ENCODE results near the gene PRKCZ. TPM values are rescaled to one million over a fixed set of nuclear protein-coding genes. Genes with fewer than 3 reads are reported as not detected.

PRKCZ gene
- total RNA-seq, 2 donors from 2014 or later, result 60.7 to 67.8 TPM

GRCh38 chr1:2041887-2042286 is 8.3 kb upstream of the PRKCZ start:
- intact Hi-C loops (cut with DNase I, micrococcal nuclease), result loop anchor here in 1 of 2 donors (5.0 kb wide), 1 partner anchor 90 kb away; no protein-coding TSS in a partner anchor
- DNase-seq, result no peak

GRCh38 chr1:2042830-2043773 is 7.1 kb upstream of the PRKCZ start:
- ATAC-seq (peak; percentile 47), DNase-seq (peak; percentile 57 to 65)
- intact Hi-C loops (cut with DNase I, micrococcal nuclease), result loop anchor here in 1 of 2 donors (5.0 kb wide), 1 partner anchor 91 kb away; no protein-coding TSS in a partner anchor

More at GRCh38 chr1:2041887-2042286, 8.3 kb upstream of the PRKCZ start:
- no peak for ATAC-seq

DNA sequence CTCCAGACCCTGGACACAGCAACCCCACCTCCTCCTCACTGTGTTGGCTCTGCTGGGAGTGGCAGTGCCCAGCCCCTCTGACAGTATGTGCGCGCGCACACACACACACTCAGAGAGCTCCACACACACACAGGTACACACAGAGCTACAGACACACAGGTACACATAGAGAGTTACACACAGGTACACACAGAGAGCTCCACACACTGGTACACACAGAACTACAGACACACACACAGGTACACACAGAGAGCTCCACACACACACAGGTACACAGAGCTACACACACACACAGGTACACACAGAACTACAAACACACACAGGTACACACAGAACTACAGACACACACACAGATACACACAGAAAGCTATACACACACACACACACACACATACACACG is 6.3 kb upstream of the PRKCZ start:
- ATAC-seq (peak; percentile 13), DNase-seq (peak in 1 of 2 donors; percentile 53)
- intact Hi-C loops (cut with DNase I, micrococcal nuclease), result loop anchor here in 1 of 2 donors (5.0 kb wide), 1 partner anchor 92 kb away; no protein-coding TSS in a partner anchor

DNA sequence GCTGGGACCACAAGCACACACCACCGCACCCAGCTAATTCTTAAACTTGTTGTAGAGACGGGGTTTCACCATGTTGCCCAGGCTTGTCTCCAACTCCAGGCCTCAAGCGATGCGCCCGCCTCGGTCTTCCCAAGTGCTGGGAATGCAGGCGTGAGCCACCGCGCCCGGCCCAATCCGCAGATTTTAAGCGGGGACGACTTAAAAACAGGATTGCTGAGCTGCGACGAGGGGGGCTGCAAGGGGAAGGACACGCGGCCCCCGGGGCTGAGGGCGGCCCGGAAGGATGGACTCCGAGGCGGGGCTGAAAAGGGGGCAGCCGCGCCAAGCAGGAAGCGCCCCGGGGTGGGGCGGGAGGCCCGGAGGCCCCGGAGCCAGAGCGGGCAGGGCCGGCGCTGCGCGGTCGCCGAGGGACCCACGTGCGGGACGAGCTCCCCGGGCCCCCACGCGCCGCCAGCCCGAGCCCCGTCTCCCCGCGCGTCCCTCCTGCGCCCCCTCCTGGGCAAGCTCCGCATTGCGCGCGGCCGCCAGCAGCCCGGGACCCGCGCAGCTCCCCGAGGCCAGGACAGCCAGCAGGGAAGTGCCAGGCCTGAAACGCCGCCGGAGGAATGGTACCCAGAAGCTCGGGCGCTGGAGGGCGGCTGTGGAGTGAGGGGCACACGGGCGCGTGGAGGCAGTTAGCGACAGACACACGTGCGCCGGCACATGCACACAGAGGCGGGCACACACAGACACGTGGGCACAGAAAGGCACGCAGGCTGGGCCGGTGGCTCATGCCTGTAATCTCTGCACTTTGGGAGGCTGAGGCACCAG is 5.5 kb upstream of the PRKCZ start:
- intact Hi-C loops (cut with DNase I, micrococcal nuclease), result loop anchor here in 1 of 2 donors (5.0 kb wide), 1 partner anchor 92 kb away; no protein-coding TSS in a partner anchor
- ATAC-seq (peak; percentile 24), DNase-seq (peak; percentile 40 to 81)

GRCh38 chr1:2045468-2046173 is 4.6 kb upstream of the PRKCZ start:
- intact Hi-C loops (cut with DNase I, micrococcal nuclease), result no loop called here
- no peak for ATAC-seq
- DNase-seq, result no peak

GRCh38 chr1:2046174-2046917 is 3.9 kb upstream of the PRKCZ start:
- ATAC-seq (peak; percentile 39), DNase-seq (peak; percentile 77 to 90)
- intact Hi-C loops (cut with DNase I, micrococcal nuclease), result no loop called here

GRCh38 chr1:2046953-2047748 is 3.1 kb upstream of the PRKCZ start:
- intact Hi-C loops (cut with DNase I, micrococcal nuclease), result no loop called here
- peak; percentile 44 for ATAC-seq
- peak; percentile 68 to 75 for DNase-seq

DNA sequence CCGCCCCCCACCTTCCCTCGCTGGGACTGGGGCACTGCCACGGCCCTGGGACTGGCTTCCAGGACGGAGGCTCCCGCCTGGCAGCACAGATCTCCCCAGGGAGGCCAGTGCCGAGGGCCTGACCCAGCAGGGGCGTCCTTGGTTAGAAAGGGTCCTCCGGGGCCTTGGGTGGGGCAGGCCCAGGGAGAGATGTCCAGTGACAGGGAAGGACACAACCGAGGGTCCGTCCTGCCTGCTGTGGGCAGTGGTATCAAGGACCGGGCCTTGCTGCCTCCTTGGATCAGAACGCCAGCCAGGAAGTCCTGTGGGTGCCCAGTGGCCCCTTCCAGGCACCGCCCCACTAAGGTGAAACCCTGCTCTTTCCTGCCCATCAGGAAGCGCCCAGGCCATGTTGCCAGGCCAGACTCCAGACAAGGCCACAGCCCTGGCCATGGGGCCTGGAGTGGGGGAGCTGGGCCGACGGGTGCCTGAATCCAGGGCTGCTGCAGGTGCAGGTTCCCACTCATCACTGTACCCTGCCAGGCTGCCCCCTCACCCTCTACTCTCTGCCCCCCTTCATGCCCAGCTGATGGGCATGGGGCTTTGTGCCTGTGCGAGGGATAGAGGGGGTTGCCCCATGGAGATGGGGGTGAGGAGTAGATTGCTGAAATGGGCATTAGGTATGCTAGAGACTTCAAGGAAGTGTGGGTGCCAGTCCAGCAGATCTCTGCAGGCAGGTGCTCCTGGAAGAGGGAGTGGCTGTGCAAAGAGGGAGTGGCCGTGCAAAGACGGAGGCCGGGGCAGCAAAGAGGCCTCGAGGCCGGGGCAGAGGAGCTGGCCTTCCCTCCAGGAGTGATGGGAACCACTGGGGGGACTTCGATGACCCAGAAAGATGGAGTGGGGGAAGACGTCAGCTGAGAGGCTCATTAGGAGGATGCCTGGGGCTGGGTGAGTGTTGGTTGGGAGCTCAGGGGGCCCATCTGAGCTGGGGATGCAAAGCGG is 2.2 kb upstream of the PRKCZ start:
- intact Hi-C loops (cut with DNase I, micrococcal nuclease), result no loop called here
- ATAC-seq (peak; percentile 46), DNase-seq (peak; percentile 70 to 86)

- intact Hi-C loops (cut with DNase I, micrococcal nuclease), result no loop called here
- ATAC-seq, result peak; percentile 30
- peak in 1 of 2 donors; percentile 65 for DNase-seq
Measured at GRCh38 chr1:2049225-2049717, 940 bp upstream of the PRKCZ start.

GRCh38 chr1:2050461-2050792 is 216 bp downstream of the PRKCZ start:
- ATAC-seq, result peak; percentile 21
- no peak for DNase-seq
- intact Hi-C loops (cut with DNase I, micrococcal nuclease), result no loop called here

- intact Hi-C loops (cut with DNase I, micrococcal nuclease), result no loop called here
- ATAC-seq (no peak), DNase-seq (peak in 1 of 2 donors; percentile 53)
Measured at GRCh38 chr1:2050793-2051682, 827 bp downstream of the PRKCZ start.

DNA sequence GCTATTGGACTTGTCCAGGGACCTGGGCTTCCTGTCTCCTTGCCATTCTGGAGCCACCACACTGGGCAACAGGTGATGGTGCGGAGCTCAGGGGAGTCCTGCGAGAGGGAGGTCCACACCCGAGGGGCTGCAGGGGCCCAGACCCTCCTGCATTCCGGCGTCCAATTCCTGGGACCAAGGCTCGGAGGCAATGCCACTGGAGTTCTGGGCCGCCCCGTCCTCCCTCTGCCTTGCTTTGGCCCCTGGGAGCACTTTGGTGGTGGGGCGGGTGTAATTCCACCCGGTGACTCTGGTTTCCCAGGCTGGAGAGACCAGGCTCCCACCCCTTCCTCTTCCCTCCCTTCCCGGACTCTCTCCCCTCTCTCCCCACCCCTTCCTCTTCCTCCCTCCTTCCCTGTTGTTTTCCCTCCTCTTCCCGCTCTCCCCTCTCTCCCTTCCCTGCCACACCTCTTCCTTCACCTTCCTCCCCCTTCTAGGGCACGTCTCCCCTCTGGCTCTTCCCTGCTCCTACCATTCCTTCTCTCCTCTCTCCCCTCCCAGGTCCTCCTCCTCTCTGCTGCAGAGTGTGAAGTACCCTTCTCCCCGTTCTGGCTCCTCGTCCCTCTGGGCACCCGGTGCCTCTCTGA is 2.0 kb downstream of the PRKCZ start:
- no peak for ATAC-seq
- no peak for DNase-seq

GRCh38 chr1:2052756-2053155 is 2.5 kb downstream of the PRKCZ start:
- DNase-seq (no peak), ATAC-seq (no peak)
- intact Hi-C loops (cut with DNase I, micrococcal nuclease), result no loop called here

More for the DNA sequence above, 2.0 kb downstream of the PRKCZ start:
- intact Hi-C loops (cut with DNase I, micrococcal nuclease), result no loop called here

GRCh38 chr1:2053217-2053616 is 3.0 kb downstream of the PRKCZ start:
- ATAC-seq (no peak), DNase-seq (no peak)
- intact Hi-C loops (cut with DNase I, micrococcal nuclease), result no loop called here
